Kidney (tissue), 14 donors: ENCODE data around the gene HTT. TPM values are rescaled to one million over a fixed set of nuclear protein-coding genes. Genes with fewer than 3 reads are reported as not detected.

Experiments
- DNase-seq, 5 donors: peaks; one replicate each; pipeline ENCODE4 v3.0.0-alpha.2; 2013 to 2020
- FAIRE-seq: peaks from 2 replicates; lab custom pipeline; 2012; peaks lifted over from hg19 to GRCh38; lab: Jason Lieb, UNC
- H3K27ac ChIP-seq, 2 donors: one replicate each; pipeline ENCODE4 v1.7.0; 2013; ENCODE audit warnings: low read depth in 2 of 2, low read length in 2 of 2, inconsistent platforms in 1 of 2
- H3K27me3 ChIP-seq: one replicate; pipeline ENCODE4 v1.7.1; 2013; ENCODE audit warnings: low read length, inconsistent platforms; ENCODE audit not compliant: control insufficient read depth, insufficient read depth
- H3K36me3 ChIP-seq, 3 donors: one replicate each; pipeline versions ENCODE4 v1.7.0 to v1.7.1; 2013; ENCODE audit warnings: low read length in 3 of 3, control low read depth in 1 of 3, inconsistent platforms in 1 of 3; ENCODE audit not compliant: insufficient read depth in 3 of 3, control insufficient read depth in 2 of 3
- H3K4me1 ChIP-seq, 3 donors: one replicate each; pipeline versions ENCODE4 v1.7.0 to v1.7.1; 2013; ENCODE audit warnings: low read length in 3 of 3, inconsistent platforms in 1 of 3, low read depth in 1 of 3; ENCODE audit not compliant: control insufficient read depth in 2 of 3, insufficient read depth in 2 of 3
- H3K4me3 ChIP-seq, 3 donors: one replicate each; pipeline versions ENCODE4 v1.7.0 to v1.8.1; 2013; ENCODE audit warnings: low read length in 3 of 3, control low read depth in 1 of 3, inconsistent platforms in 1 of 3
- H3K9ac ChIP-seq, 3 donors: one replicate each; pipeline versions ENCODE4 v1.7.0 to v1.7.1; 2013; ENCODE audit warnings: low read length in 3 of 3, control low read depth in 1 of 3, inconsistent platforms in 1 of 3
- H3K9me3 ChIP-seq, 3 donors: one replicate each; pipeline versions ENCODE4 v1.7.0 to v1.7.1; 2013; ENCODE audit warnings: low read length in 3 of 3, control low read depth in 1 of 3, inconsistent platforms in 1 of 3; ENCODE audit not compliant: control insufficient read depth in 2 of 3, insufficient read depth in 1 of 3
- intact Hi-C: fragments of 100-400 bp; cut with DNase I; formaldehyde crosslinking; loops from one replicate; pipeline ENCODE4 v1.11.1; 2022
- polyA plus RNA-seq: library from polyadenylated mRNA; stranded (reverse); fragments of 350-450 nt; fragmentation: Illumina TruSeq; extraction: RNeasy Lipid Tissue Mini Kit (QIAGEN cat#74804); gene quantifications from one replicate; pipeline ENCODE4 v1.2.3, GENCODE V29; 2014; ENCODE audit warnings: low read depth, low replicate concordance; ENCODE audit not compliant: insufficient read depth
- total RNA-seq: library from RNA; stranded (reverse); fragmentation: NEBNext Ultra II Directional; extraction: Animal tissue kit (Norgen Biotek cat#: 25700); gene quantifications from one replicate; pipeline ENCODE4 v1.2.1, GENCODE V29; 2021
- TF ChIP-seq, protein P1 (sequence below): IDR thresholded peaks from 3 replicates; pipeline ENCODE4 v1.5.1; 2012; ENCODE audit warnings: mild to moderate bottlenecking, moderate library complexity, borderline replicate concordance; ENCODE audit not compliant: insufficient read depth; ENCODE audit errors: extremely low read depth
- donor health status: control.
- donor health status: control.
- donor health status: control.
- donor health status: control.
- donor health status: control.
- donor health status: DM: yes; HTN: yes; CAD: no.
- donor health status: Normal renal cell carcinoma (clear cell type).

Gene HTT
- total and polyA plus RNA-seq, 2 donors from 2014 or later, result 7.2 to 64.0 TPM

DNA sequence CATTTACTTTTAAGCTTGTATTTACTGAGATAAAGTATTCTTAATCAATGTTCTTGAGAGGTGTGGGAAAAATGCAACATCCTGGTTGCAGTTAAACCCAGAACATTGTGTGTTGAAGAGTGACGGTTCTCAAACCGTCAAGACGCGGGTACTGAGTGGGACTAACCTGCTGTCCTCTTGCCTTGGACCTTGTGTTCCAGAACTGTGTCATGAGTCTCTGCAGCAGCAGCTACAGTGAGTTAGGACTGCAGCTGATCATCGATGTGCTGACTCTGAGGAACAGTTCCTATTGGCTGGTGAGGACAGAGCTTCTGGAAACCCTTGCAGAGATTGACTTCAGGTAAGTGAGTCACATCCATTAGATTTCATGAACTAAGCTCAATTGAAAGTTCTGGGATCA, 59.7 kb downstream of the HTT start:
- H3K4me1 ChIP-seq, result peaks cover 0 to 3% (median 0%) of the 10 kb centered on the region in 3 donors
- intact Hi-C loops, result no loop called here
- H3K4me3 ChIP-seq, result no peak overlapping the region
- H3K36me3 ChIP-seq, result peaks cover 9 to 45% (median 28%) of the 10 kb centered on the region in 3 donors
- no peaks in the 10 kb centered on the region for H3K9me3 ChIP-seq
- no peak overlapping the region for H3K27ac ChIP-seq
- FAIRE-seq, result no peak
- DNase-seq, result no peak
- TF ChIP-seq, protein P1, sequence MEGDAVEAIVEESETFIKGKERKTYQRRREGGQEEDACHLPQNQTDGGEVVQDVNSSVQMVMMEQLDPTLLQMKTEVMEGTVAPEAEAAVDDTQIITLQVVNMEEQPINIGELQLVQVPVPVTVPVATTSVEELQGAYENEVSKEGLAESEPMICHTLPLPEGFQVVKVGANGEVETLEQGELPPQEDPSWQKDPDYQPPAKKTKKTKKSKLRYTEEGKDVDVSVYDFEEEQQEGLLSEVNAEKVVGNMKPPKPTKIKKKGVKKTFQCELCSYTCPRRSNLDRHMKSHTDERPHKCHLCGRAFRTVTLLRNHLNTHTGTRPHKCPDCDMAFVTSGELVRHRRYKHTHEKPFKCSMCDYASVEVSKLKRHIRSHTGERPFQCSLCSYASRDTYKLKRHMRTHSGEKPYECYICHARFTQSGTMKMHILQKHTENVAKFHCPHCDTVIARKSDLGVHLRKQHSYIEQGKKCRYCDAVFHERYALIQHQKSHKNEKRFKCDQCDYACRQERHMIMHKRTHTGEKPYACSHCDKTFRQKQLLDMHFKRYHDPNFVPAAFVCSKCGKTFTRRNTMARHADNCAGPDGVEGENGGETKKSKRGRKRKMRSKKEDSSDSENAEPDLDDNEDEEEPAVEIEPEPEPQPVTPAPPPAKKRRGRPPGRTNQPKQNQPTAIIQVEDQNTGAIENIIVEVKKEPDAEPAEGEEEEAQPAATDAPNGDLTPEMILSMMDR, result no peak
- H3K9ac ChIP-seq, result no peak overlapping the region
- H3K27me3 ChIP-seq, result no peaks in the 10 kb centered on the region

DNA sequence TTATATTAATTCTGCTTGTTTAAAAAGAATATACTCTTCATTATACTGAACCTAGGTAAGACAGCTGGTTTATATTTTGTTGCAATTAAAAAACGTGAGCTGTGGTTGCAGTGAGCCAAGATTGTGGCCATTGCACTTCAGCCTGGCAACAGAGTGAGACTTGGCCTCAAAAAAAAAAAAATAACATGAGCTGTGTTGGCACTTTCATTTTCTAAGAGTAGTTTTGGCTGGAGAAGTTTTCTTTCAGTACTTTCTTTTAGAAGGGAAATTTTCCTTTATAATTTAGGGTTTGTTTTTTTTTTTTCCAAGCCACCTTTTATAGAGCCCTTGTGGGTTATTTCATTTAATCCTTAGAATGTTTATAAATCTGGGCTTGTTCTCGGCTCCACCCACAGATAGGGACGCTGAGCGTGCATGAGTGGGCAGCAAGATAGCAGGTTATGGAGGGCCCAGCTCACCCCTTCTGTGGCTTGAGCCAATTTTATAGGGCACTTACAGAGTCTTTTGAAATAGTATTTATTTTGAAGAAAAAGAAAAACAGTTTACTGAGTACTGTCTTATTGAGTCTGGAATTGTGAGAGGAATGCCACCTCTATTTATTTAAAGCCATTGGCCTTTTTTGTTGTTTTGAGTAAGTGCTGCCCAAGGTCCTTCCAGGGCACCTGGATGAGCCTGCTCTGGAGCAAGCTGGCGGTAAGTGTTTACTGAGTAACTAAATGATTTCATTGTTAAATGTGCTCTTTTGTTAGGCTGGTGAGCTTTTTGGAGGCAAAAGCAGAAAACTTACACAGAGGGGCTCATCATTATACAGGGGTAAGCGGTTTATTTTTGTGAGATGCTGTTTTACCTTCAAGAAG, 60.9 kb downstream of the HTT start:
- no peak overlapping the region for H3K9ac ChIP-seq
- TF ChIP-seq, protein P1, result no peak
- H3K4me1 ChIP-seq, result peaks cover 0 to 3% (median 0%) of the 10 kb centered on the region in 3 donors
- H3K27ac ChIP-seq, result no peak overlapping the region
- no peaks in the 10 kb centered on the region for H3K27me3 ChIP-seq
- peak overlapping the region in 1 of 3 donors; percentile 6 for H3K4me3 ChIP-seq
- peaks cover 9 to 39% (median 28%) of the 10 kb centered on the region in 3 donors for H3K36me3 ChIP-seq
- DNase-seq, result no peak
- FAIRE-seq, result no peak
- no peaks in the 10 kb centered on the region for H3K9me3 ChIP-seq
- intact Hi-C loops, result no loop called here

DNA sequence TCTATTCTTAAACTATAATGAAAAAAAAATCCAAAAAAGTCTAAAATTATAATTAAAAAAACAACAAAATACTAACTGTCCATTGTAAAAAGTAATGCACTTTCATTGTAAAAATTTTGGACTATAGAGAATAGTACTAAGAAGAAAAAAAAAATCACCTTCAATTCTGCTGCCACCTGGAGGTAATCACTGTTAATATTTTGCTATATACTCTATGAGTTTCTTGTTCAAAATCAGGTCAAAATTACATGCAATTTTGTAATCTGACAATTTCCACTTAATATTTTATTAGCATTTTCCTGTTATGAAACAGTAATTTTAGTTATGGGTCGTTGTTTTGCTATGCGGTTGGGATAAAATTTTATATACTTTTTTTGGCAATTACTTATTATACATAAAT, 62.0 kb downstream of the HTT start:
- FAIRE-seq (peak; percentile 67), DNase-seq (peak in 1 of 5 donors; percentile 12)
- Histone ChIP-seq H3K4me1 (peaks cover 0 to 3% (median 0%) of the 10 kb centered on the region in 3 donors), H3K9ac (no peak overlapping the region), H3K27ac (no peak overlapping the region), H3K9me3 (no peaks in the 10 kb centered on the region), H3K27me3 (no peaks in the 10 kb centered on the region), H3K4me3 (no peak overlapping the region), H3K36me3 (peaks cover 6 to 39% (median 20%) of the 10 kb centered on the region in 3 donors)
- intact Hi-C loops, result no loop called here
- TF ChIP-seq, protein P1, result no peak
